Body of pancreas (tissue), 4 donors: ENCODE measurements around the gene ZAR1L.

Experiments
- POLR2A ChIP-seq, 3 donors: fragments of 450-650 bp; IDR thresholded peaks; one replicate each; pipeline ENCODE4 v1.6.1; 2016; ENCODE audit warnings: antibody characterized with exemption in 3 of 3, mild to moderate bottlenecking in 2 of 3
- TF ChIP-seq, protein P1 (sequence below), 7 experiments: fragments of 450-650 bp in 4 of 7; fragments of 200-600 bp in 3 of 7; sonication (generic) in 3 of 7; IDR thresholded peaks; one replicate each; pipeline ENCODE4 v1.5.1; 2016 to 2019; ENCODE audit warnings: antibody characterized with exemption in 7 of 7

DNA sequence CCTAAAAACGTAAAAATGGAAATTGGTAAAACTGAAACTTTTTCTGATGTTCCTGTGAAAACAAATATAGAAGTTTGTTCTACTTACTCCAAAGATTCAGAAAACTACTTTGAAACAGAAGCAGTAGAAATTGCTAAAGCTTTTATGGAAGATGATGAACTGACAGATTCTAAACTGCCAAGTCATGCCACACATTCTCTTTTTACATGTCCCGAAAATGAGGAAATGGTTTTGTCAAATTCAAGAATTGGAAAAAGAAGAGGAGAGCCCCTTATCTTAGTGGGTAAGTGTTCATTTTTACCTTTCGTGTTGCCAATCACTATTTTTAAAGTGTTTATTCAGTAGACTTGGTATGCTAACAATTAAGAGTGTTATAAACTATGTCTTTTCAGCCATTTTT, 25.8 kb upstream of the ZAR1L start:
- TF ChIP-seq, protein P1, sequence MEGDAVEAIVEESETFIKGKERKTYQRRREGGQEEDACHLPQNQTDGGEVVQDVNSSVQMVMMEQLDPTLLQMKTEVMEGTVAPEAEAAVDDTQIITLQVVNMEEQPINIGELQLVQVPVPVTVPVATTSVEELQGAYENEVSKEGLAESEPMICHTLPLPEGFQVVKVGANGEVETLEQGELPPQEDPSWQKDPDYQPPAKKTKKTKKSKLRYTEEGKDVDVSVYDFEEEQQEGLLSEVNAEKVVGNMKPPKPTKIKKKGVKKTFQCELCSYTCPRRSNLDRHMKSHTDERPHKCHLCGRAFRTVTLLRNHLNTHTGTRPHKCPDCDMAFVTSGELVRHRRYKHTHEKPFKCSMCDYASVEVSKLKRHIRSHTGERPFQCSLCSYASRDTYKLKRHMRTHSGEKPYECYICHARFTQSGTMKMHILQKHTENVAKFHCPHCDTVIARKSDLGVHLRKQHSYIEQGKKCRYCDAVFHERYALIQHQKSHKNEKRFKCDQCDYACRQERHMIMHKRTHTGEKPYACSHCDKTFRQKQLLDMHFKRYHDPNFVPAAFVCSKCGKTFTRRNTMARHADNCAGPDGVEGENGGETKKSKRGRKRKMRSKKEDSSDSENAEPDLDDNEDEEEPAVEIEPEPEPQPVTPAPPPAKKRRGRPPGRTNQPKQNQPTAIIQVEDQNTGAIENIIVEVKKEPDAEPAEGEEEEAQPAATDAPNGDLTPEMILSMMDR (IDR thresholded peaks at IDR 0.05): no peak
- TF ChIP-seq POLR2A (IDR thresholded peaks at IDR 0.05): no peak
